HCT116 (cell line): ENCODE results near the gene UQCRH. TPM values are rescaled to one million over a fixed set of nuclear protein-coding genes. Genes with fewer than 3 reads are reported as not detected.
A peak's percentile ranks its signal among the peaks of the same experiment; 100 is the strongest.
"Not testable (repeated sequence)": the region's sequence is repeated elsewhere in the genome, so short reads cannot be mapped to it uniquely, and the experiment has no call there.

Source experiments
- ATAC-seq: fragments of 200-7000 bp; cut with Tn5 transposase; 2 replicates; pipeline ENCODE4 v1.9.1; 2020; ENCODE audit warnings: mild to moderate bottlenecking, moderate library complexity
- BruUV-seq: library from RNA; stranded (reverse); fragments of 400-500 nt; replicated peaks from 2 replicates; lab custom pipeline; 2021; lab: Mats Ljungman, UMichigan
- CTCF ChIA-PET: fragments of 300-600 bp; sonication (Branson Sonifier 250); formaldehyde crosslinking; loops from one replicate; lab custom pipeline; 2021; ENCODE audit warnings: antibody characterized with exemption; lab: Charles Lee
- POLR2A ChIA-PET: fragments of 300-600, 350-600 bp; sonication (Branson Sonifier 250); formaldehyde crosslinking; loops from one replicate; lab custom pipeline; 2021; ENCODE audit warnings: antibody characterized with exemption; lab: Charles Lee
- RAD21 ChIA-PET, 2 experiments: fragments of 300-600 bp; sonication (Branson Sonifier 250); formaldehyde crosslinking; loops; one replicate each; lab custom pipeline; 2023; ENCODE audit warnings: low total read pairs in 2 of 2; ENCODE audit not compliant: uncharacterized antibody in 2 of 2, unreplicated experiment in 2 of 2, low non-redundant PET in 1 of 2; lab: Charles Lee
- DNase-seq: peaks from one replicate; pipeline ENCODE4 v3.0.0-alpha.2; 2010; ENCODE audit warnings: low read depth, low spot score
- H2AFZ ChIP-seq: fragments of 200-600 bp; shearing (Covaris generic), sonication (generic); 2 replicates; pipeline ENCODE4 v1.6.1; 2017; ENCODE audit warnings: low read depth, mixed run types, mixed read lengths, antibody characterized with exemption, low read length; ENCODE audit not compliant: poor library complexity, severe bottlenecking
- H3K27ac ChIP-seq: 2 replicates; pipeline ENCODE4 v1.5.1; 2012; ENCODE audit warnings: low read depth, low read length
- H3K27me3 ChIP-seq: fragments of 200-600 bp; sonication (generic); 2 replicates; pipeline ENCODE4 v1.6.1; 2016; ENCODE audit warnings: mixed run types, low read length, mixed read lengths; ENCODE audit not compliant: insufficient read depth
- H3K36me3 ChIP-seq, 2 experiments: fragments of 200-500 bp in 1 of 2; fragments of 200-600 bp in 1 of 2; sonication (Bioruptor generic) in 1 of 2; sonication (generic) in 1 of 2; 2 replicates each; pipeline versions ENCODE4 v1.5.1 to v1.6.1; 2014 to 2016; ENCODE audit warnings: low read length in 2 of 2, inconsistent platforms in 1 of 2, mixed read lengths in 1 of 2, mixed run types in 1 of 2; ENCODE audit not compliant: insufficient read depth in 2 of 2, control insufficient read depth in 1 of 2
- H3K4me1 ChIP-seq, 2 experiments: fragments of 200-600 bp in 1 of 2; sonication (generic) in 1 of 2; 2 replicates each; pipeline versions ENCODE4 v1.5.1 to v1.6.1; 2012 to 2017; ENCODE audit warnings: low read length in 2 of 2, inconsistent platforms in 1 of 2, mild to moderate bottlenecking in 1 of 2, mixed read lengths in 1 of 2, mixed run types in 1 of 2, moderate library complexity in 1 of 2; ENCODE audit not compliant: insufficient read depth in 2 of 2, control insufficient read depth in 1 of 2
- H3K4me2 ChIP-seq: fragments of 200-600 bp; sonication (generic); 2 replicates; pipeline ENCODE4 v1.6.1; 2017; ENCODE audit warnings: mixed run types, low read length, mixed read lengths
- H3K4me3 ChIP-seq, 2 experiments: fragments of 200-600 bp in 1 of 2; sonication (generic) in 1 of 2; replicated peaks in 1 of 2; 2 replicates each; pipeline ENCODE4 v1.5.1; 2011 to 2016; ENCODE audit warnings: low read length in 2 of 2, control low read depth in 1 of 2, low read depth in 1 of 2, mild to moderate bottlenecking in 1 of 2, mixed read lengths in 1 of 2, mixed run types in 1 of 2
- H3K79me2 ChIP-seq: fragments of 200-600 bp; sonication (generic); 2 replicates; pipeline ENCODE4 v1.6.1; 2017; ENCODE audit warnings: mild to moderate bottlenecking, mixed run types, low read length, moderate library complexity, mixed read lengths; ENCODE audit not compliant: insufficient read depth
- H3K9ac ChIP-seq: fragments of 200-600 bp; sonication (generic); 2 replicates; pipeline ENCODE4 v1.6.1; 2016; ENCODE audit warnings: low read length, mixed read lengths
- H3K9me2 ChIP-seq: fragments of 200-600 bp; sonication (generic), shearing (Covaris generic); 2 replicates; pipeline ENCODE4 v1.6.1; 2017; ENCODE audit warnings: mixed run types, mild to moderate bottlenecking, moderate library complexity; ENCODE audit not compliant: insufficient read depth
- H3K9me3 ChIP-seq, 2 experiments: fragments of 200-500 bp in 1 of 2; fragments of 200-600 bp in 1 of 2; sonication (Bioruptor generic) in 1 of 2; sonication (generic) in 1 of 2; 2 replicates each; pipeline ENCODE4 v1.6.1; 2014 to 2017; ENCODE audit warnings: low read length in 2 of 2, mixed read lengths in 2 of 2, inconsistent platforms in 1 of 2, low read depth in 1 of 2, mild to moderate bottlenecking in 1 of 2, mixed run types in 1 of 2, moderate library complexity in 1 of 2; ENCODE audit not compliant: control insufficient read depth in 1 of 2, insufficient read depth in 1 of 2
- H4K20me1 ChIP-seq: fragments of 200-600 bp; sonication (generic), shearing (Covaris generic); 2 replicates; pipeline ENCODE4 v1.6.1; 2017; ENCODE audit warnings: mixed run types, mild to moderate bottlenecking, moderate library complexity; ENCODE audit not compliant: insufficient read depth
- ATF3 ChIP-seq: IDR thresholded peaks from 2 replicates; pipeline ENCODE4 v1.6.1; 2012
- CBX3 ChIP-seq: IDR thresholded peaks from 2 replicates; pipeline ENCODE4 v1.6.1; 2012; ENCODE audit warnings: low read depth
- CEBPB ChIP-seq: IDR thresholded peaks from 2 replicates; pipeline ENCODE4 v1.6.1; 2012; ENCODE audit warnings: low read depth
- CTCF ChIP-seq, 3 experiments: fragments of 200-600 bp in 1 of 3; sonication (generic) in 1 of 3; IDR thresholded peaks in 2 of 3; conservative IDR thresholded peaks in 1 of 3; 2 replicates each; pipeline ENCODE4 v1.5.1; 2012 to 2017; ENCODE audit warnings: low read depth in 2 of 3, low read length in 2 of 3, antibody characterized with exemption in 1 of 3, borderline replicate concordance in 1 of 3, control low read depth in 1 of 3, mild to moderate bottlenecking in 1 of 3, mixed read lengths in 1 of 3, mixed run types in 1 of 3, moderate library complexity in 1 of 3; ENCODE audit not compliant: insufficient read depth in 1 of 3
- ELF1 ChIP-seq: IDR thresholded peaks from 2 replicates; pipeline ENCODE4 v1.6.1; 2012; ENCODE audit warnings: low read depth, borderline replicate concordance
- EZH2 ChIP-seq: fragments of 200-600 bp; sonication (generic); IDR thresholded peaks from 2 replicates; pipeline ENCODE4 v1.6.1; 2017; ENCODE audit warnings: antibody characterized with exemption, mixed run types
- EZH2phosphoT487 ChIP-seq: fragments of 200-600 bp; IDR thresholded peaks from 2 replicates; pipeline ENCODE4 v1.6.1; 2018; ENCODE audit warnings: antibody characterized with exemption, borderline replicate concordance
- MAX ChIP-seq: IDR thresholded peaks from 2 replicates; pipeline ENCODE4 v1.6.1; 2012
- POLR2A ChIP-seq: IDR thresholded peaks from 2 replicates; pipeline ENCODE4 v1.7.0; 2011; ENCODE audit warnings: borderline replicate concordance; ENCODE audit not compliant: insufficient read depth, insufficient read length; ENCODE audit errors: extremely low read depth
- POLR2AphosphoS5 ChIP-seq: IDR thresholded peaks from 2 replicates; pipeline ENCODE4 v1.6.1; 2011; ENCODE audit warnings: mild to moderate bottlenecking, low read depth, low read length, moderate library complexity
- SIN3A ChIP-seq: IDR thresholded peaks from 2 replicates; pipeline ENCODE4 v1.6.1; 2012; ENCODE audit warnings: low read depth
- SP1 ChIP-seq: IDR thresholded peaks from 2 replicates; pipeline ENCODE4 v1.6.1; 2012; ENCODE audit warnings: low read depth
- SRF ChIP-seq: IDR thresholded peaks from 2 replicates; pipeline ENCODE4 v1.6.1; 2012; ENCODE audit warnings: low read depth
- TCF7L2 ChIP-seq: IDR thresholded peaks from 2 replicates; pipeline ENCODE4 v1.7.0; 2011; ENCODE audit warnings: borderline replicate concordance, inconsistent platforms; ENCODE audit not compliant: insufficient read depth, insufficient read length; ENCODE audit errors: extremely low read depth
- YY1 ChIP-seq: IDR thresholded peaks from 2 replicates; pipeline ENCODE4 v1.6.1; 2011; ENCODE audit warnings: low read length, low read depth, moderate library complexity, mild to moderate bottlenecking; ENCODE audit not compliant: insufficient replicate concordance; ENCODE audit errors: extremely low read depth
- ZFX ChIP-seq: fragments of 450-650 bp; IDR thresholded peaks from 2 replicates; pipeline ENCODE4 v1.6.1; 2017
- intact Hi-C: fragments of 100-400 bp; cut with micrococcal nuclease; formaldehyde crosslinking; loops from 2 replicates; pipeline ENCODE4 v1.10.0; 2022
- total RNA-seq: library from RNA; stranded (reverse); gene quantifications from one replicate; pipeline ENCODE4 v1.2.1, GENCODE V29; 2021; ENCODE audit not compliant: unreplicated experiment

Gene UQCRH
- total RNA-seq, 1 experiment from 2014 or later = 514 TPM

GRCh38 chr1:46337409-46337808, 33.9 kb downstream of the UQCRH start:
- H4K20me1 ChIP-seq, H3K27me3 ChIP-seq, H3K4me3 ChIP-seq, intact Hi-C loops, H3K9ac ChIP-seq, H3K4me2 ChIP-seq, POLR2A ChIA-PET, ATAC-seq, H3K9me2 ChIP-seq, H3K36me3 ChIP-seq, H2AFZ ChIP-seq, H3K27ac ChIP-seq, DNase-seq, CTCF ChIA-PET, RAD21 ChIA-PET, BruUV-seq, H3K9me3 ChIP-seq: not testable (repeated sequence)
- peaks cover 17% of the 10 kb centered on the region for H3K79me2 ChIP-seq
- H3K4me1 ChIP-seq = peaks cover 18 to 43% of the 10 kb centered on the region in 2 experiments

GRCh38 chr1:46340404-46341221, 37.1 kb downstream of the UQCRH start, which contains the start of gene NSUN4:
Gene NSUN4 (plus strand): TSS chr1:46340807. CDS start chr1:46340827, 20 bp downstream.
- H3K4me3 ChIP-seq = peak within 1 kb of the TSS; percentile 75 to 83
- H3K9me3 ChIP-seq = no peaks in the 10 kb centered on the region
- no peak for TF ChIP-seq EZH2
- no peak for TF ChIP-seq EZH2phosphoT487
- TF ChIP-seq TCF7L2 = peak; percentile 47
- peak; percentile 90 for TF ChIP-seq YY1
- TF ChIP-seq MAX = peak; percentile 93
- TF ChIP-seq CBX3 = no peak
- TF ChIP-seq ELF1 = no peak; the same call in 1 of the 2 replicates
- TF ChIP-seq POLR2AphosphoS5 = peak; percentile 92
- TF ChIP-seq SP1 = peak; percentile 76; the same call in 1 of the 2 replicates
- TF ChIP-seq CTCF (IDR thresholded peaks at IDR 0.05 in 2 of 3, conservative IDR thresholded peaks at IDR 0.05 in 1 of 3; ENCODE audit: borderline replicate concordance in 1 of 3, insufficient read depth in 1 of 3, low read depth in 2 of 3, low read length in 2 of 3) = peak; percentile 43 to 72 (median 67); a peak in 5 of 6 replicates
- peak; percentile 60; the same call in 1 of the 2 replicates for TF ChIP-seq ZFX
- peak; percentile 94 for TF ChIP-seq SIN3A
- no peak; the same call in 1 of the 2 replicates for TF ChIP-seq SRF
- peak; percentile 91 for TF ChIP-seq POLR2A
- TF ChIP-seq ATF3 = no peak
- TF ChIP-seq CEBPB = no peak; the same call in 1 of the 2 replicates

More at GRCh38 chr1:46340404-46341221, 37.1 kb downstream of the UQCRH start, which contains the start of gene NSUN4:
- H3K79me2 ChIP-seq = peaks cover 31% of the 10 kb centered on the region
- peak within 1 kb of the TSS; percentile 97 for H3K27ac ChIP-seq
- peaks cover 18 to 35% of the 10 kb centered on the region in 2 experiments for H3K4me1 ChIP-seq
- H3K9me2 ChIP-seq = no peaks in the 10 kb centered on the region
- peak within 1 kb of the TSS; percentile 90 for H3K4me2 ChIP-seq
- H3K36me3 ChIP-seq = peaks cover 7 to 10% of the 10 kb centered on the region in 2 experiments; a peak in 2 of 4 replicates
- BruUV-seq = TSS peak; percentile 90
- no peaks in the 10 kb centered on the region for H4K20me1 ChIP-seq
- intact Hi-C loops = loop anchor here (2.0 kb wide), 1 partner anchor 38 kb away; the partner anchor contains the start of genes LRRC41 and UQCRH
- H3K9ac ChIP-seq = peak within 1 kb of the TSS; percentile 94
- no peak within 1 kb of the TSS for H2AFZ ChIP-seq
- DNase-seq = peak; percentile 94
- RAD21 ChIA-PET = interaction anchor here in 1 of 2 experiments (0.7 kb wide), 1 partner anchor 38 kb away, joined by 8 read pairs; no protein-coding TSS in a partner anchor
- POLR2A ChIA-PET = interaction anchor here (0.7 to 1.6 kb wide), 5 partner anchors 14 to 264 kb away, joined by 3 to 11 read pairs (median 3); partner anchors contain the start of genes LRRC41 and RAD54L
- no peaks in the 10 kb centered on the region for H3K27me3 ChIP-seq
- peak; percentile 90 for ATAC-seq
- CTCF ChIA-PET = interaction anchor here (0.9 to 1.8 kb wide), 6 partner anchors 7 to 117 kb away, joined by 3 to 4 read pairs (median 4); no protein-coding TSS in a partner anchor
